ENCODE results near the gene MUSK.

The MUSK gene

DNA sequence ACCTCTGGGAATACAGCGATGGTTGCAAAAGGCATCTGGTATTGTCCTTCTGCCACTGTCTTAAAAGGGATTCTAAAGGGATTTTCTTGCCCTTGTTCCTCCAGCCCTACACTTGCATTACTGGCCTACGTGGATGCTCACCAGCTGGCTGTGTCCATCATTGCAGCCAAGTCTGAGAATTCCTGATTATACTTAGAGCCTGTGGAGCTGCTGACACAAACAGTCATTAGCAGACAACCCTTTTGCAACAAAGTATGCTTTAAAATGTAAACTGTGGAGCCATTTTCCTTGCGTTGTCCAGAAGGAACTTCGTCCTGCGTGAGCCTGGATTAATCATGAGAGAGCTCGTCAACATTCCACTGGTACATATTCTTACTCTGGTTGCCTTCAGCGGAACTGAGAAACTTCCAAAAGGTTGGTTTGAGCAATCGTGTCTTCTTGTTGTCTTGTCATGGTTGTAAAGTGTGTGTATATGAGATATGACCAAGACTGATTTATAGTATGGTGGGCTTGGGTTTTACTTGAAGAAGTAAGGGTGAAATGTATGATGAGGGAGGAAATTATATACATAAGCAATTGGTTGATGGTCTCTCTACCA is at the start of gene MUSK:
MUSK (plus strand) TSS at position 222 of the 598 bp plus-strand sequence; CDS start at position 336, 114 bp downstream.
- DNase-seq (ENCODE audit: low spot score) = no peak

DNA sequence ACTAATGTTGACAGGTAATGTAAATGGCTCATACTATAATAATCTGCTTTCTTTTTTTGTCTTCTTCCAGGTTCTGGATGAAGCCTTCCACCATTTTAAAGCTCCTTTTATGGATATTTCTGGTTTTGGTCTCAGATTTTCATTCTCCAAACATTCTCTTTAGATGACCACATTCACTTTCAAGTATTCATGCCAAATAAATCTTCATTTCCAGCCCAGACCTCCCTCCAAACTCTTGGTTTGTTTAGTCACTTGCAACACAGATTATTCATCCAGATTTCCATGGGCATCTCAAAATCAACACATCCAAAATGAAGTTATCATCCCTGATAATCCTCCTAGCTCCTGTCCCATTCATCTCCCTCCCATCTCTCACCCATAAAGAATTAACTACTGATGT is 48.8 kb upstream of the MUSK start:
- no peak for DNase-seq (ENCODE audit: low spot score)

DNA sequence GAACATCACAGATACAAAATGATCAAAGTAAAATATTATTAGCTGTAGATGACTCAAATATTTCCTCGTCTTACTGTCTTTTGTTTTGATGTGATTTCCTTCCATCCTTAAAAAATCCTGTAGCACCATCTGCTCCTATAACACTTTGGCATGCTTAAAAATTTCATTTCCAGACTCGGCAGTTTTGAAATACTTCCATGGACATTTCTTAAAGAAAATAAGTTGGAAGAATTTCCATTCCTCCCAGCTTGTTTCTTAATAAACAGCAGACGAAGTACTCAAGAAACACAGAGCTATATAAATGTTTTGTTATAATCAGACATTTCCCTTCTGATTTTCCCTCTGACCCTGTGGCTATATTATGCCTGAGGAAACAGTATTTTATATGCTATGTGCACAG is 47.9 kb upstream of the MUSK start:
- DNase-seq (ENCODE audit: low spot score) = no peak

DNA sequence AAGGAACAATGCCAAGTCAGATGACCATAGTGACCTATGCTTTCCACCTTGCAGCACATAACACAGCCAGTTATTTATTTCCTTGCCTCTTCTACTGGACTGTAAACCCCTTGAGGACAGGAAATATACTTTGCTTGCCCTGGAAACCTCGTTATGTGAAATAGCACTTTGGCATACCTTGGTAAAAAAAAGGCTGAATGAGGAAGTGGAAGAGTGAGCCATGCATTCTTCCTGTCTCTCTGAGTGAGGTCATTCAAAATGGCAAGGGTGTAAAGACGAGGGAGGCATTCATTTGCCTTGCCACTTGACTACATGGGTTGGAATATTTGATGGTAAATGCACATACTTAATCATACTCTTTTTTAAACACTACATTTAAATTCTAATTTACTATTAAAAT is 46.2 kb upstream of the MUSK start:
- no peak for DNase-seq (ENCODE audit: low spot score)

DNA sequence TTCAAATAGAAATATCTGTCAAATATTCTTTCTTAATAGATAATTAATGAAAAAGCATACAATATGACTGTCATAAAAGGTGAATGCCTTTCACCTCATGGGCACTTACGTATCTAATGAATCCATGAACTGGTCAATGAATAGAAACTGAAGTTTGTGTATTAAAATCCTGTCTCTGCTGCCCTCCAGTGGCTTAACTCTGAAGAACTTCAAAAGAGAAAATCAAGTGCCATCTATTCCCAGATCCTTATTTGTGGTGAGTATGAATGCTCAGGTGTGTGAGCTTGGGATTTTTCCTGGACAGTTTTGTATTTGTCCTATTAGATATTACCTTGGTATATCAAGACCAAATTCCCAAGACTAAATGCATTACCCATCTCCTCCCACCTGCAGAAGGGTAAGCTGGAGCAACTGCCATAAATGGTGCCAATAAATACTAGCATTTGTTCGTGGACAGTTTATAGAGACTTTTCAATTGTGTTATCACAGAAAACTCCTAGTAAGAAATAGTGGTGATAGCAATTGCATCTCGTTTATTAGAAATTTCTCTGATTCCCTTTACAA is 45.0 kb upstream of the MUSK start:
- DNase-seq (ENCODE audit: low spot score) = no peak

DNA sequence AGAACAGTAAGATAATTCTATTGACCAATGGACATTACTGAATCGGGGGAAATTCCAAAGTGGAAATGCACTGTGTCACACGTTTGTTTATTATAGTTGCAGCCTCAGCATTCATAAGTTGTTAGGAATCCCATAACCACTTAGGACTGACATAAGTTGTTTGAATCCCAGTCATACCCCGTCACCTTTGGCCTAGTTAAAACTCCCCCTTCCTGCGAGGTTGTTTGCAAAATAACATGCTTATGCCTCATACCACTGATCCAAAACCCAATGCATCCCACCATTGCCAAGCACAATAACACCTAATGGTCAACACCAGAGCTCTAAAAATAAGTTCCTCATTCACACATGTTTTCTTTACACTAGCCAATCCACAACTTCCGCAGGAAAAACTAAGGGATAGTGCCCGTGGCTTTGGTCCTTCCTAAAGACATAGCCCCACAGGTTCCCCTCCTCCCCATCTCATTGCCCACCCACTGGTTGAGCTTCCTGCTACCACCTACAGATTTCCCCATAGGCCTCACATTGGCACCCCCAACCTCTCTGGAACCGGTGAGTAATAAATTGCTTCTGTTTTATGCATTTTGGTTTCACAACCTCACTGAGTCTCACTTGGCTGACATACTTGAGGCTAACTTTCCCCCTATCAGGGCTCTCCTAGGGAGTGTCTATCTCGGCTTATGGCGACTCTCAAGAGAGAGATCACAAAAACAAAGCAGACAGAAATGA is 42.3 kb upstream of the MUSK start:
- DNase-seq (ENCODE audit: low spot score) = no peak

DNA sequence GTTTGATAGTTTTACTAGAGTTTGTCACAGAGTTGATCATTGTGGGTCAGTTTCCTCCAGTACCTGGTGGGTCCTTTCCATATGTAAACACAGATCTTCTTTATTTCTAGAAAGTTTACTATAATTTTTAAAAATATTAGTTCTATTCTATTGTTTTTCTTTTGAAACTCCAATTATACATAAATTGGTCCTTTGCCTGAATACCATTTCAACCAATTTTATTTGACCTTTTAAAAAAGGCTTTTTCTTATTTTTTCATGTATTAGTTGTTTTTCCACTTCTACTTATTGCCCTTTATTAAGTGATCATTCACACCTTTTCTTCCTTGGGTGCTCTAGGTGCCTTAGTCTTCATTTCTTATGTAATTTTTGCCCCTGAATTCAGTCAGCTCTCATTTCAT is 33.0 kb upstream of the MUSK start:
- no peak for DNase-seq (ENCODE audit: low spot score)

DNA sequence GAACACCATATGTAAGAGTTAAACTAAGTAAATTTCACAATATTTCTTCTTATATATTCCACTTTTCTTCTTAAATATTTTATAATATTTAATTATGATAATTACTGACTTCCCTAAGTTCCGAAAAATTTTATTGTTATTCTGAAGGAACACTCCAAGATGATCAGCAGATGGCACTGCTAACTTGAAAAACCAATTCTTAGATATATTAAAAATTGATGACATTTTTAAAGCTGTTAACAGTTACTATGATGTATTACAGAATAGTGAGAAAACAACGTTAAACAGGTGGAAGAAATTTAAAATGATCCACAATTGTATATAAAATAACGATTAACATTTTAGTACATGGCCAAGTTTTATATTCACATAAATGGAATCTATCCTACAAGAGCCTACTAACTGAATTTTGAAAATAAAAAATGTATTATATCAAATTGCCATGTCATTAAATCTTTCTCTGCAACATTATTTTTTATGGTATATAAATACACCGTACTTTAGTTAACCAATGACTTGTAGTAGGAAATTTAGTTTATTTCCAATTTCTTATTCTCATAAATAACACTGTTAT is 30.1 kb upstream of the MUSK start:
- no peak for DNase-seq (ENCODE audit: low spot score)

DNA sequence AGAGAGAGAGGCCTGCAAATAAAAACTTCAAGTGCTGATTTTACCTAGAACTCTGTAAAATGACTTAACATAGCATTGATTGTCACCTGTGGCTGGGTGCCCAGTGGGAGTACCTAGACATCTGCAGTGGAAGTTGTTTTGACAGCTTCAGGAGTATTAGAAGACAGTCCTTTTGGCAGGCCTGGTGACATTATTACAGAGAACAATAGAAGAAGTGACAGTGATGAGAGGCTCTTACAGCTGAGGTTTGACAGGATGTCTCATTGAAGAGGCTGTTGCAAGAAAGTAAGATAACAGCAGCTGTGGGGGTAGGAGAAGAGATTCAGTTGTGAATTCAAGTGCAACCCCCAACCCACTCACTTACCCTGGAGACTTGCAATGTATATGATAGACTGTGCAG is 27.9 kb upstream of the MUSK start:
- no peak for DNase-seq (ENCODE audit: low spot score)

DNA sequence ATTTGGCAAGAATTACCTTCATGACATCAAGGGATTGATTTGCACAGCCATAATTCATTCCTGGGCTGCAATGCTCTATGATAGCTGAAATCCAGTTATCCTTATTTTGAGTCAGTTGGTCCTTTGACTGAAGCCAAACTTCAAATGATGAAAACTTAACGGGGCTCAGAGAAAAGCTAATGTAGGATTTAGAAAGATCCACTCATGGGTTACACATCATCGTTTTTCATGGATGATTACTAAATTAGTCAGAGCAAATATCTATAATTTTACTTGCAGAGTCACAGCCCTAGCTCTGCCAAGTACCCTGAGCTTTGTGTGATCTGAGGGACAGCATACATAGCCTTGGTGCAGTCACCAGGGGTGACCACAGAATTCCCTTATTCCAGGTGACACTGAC is 27.3 kb upstream of the MUSK start:
- DNase-seq (ENCODE audit: low spot score) = no peak

DNA sequence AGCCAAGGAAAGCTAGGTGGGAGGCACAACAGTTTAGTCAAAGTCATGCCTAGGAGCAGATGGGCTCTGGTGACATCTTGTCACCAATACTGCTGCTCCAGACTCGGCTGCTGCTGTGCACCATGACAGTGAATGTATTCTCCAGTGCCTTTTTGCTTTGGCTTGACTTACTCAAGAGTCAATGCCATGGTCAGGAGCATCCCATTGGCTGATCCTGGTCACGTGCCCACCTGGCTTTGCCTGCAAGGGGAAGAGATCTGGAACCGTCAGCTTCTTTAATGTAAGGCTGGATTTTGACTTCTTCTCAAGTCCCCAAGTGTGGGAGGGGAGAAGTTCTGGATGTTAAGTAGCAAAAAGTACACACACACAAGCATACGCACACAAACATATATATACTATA is 19.9 kb upstream of the MUSK start:
- no peak for DNase-seq (ENCODE audit: low spot score)

DNA sequence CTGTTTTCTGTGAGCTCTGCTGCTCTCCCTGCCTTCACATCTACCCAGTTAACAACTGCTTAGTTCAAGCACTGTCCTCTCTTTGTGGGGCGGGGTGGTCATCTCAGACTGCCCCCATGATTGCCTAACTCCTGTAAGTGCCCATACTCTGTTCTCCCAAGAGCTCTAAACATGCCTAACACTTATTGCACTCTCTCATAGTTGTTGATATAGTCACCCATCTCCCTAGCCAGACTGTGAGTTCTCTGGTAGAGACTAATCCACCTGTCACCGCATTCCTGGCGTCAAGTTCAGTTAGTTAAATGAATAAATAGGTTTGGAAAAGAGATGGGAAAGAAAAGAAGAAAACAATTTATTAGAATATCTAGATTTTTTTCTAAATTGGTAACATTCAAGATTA is 18.3 kb upstream of the MUSK start:
- DNase-seq (ENCODE audit: low spot score) = no peak

DNA sequence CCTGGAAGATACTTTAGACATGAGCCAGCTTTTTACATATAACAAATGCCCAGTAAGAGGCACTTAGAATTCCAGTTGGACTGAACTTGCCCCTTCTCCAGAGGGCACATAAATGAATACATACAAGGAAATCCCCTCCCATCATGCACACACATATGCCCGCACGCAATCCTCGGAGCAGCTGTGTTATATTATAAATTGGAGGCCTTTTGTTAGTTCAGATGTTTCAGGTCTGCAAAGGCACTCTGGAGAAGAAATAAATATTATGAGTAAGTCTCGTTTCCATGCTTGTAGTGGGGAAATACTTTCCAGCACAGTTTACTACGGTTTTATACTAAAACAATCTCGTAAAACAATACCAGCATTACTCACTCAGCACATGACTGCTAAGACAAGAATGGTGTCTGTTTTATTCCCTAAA is 17.6 kb upstream of the MUSK start:
- no peak for DNase-seq (ENCODE audit: low spot score)

DNA sequence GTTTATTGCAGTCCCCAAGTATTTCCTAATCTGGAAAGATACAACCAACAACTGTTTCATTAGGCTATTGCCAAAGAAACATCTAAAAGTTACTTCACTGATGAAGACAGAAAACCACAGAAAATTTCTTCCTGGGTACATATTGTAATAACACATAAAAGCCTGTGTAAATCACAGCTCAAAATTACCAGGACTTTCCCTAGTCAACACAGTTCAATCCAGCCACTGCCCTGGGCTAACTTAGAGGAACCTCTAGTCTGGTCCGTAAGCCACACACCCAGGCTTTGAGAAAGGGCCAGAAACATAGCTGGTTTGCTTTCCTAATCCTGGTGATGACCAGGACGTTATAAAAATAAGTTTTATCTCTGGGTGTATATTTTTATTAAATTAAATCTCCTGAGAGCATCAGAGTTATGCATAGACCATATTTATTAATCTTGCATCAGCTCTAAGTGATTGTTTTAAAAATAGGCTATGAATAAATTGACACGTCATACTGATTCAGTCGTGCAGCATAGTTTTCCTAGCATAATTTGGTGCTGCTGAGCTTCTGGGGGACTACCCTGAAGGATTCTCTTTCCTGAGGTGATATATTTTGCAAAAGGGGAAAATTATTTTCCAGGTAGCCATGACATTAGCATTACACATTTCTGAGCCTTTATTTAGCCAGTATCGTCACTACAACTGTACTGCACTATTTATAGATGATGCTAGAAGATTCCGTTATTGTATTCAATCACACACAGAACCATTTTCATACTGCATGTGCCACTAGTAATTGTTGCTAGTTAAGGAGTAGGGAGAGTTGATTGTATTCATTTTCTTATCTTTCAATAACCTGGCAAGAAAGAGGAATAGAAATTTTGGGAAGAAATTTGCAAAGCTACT is 12.6 kb upstream of the MUSK start:
- no peak for DNase-seq (ENCODE audit: low spot score)

DNA sequence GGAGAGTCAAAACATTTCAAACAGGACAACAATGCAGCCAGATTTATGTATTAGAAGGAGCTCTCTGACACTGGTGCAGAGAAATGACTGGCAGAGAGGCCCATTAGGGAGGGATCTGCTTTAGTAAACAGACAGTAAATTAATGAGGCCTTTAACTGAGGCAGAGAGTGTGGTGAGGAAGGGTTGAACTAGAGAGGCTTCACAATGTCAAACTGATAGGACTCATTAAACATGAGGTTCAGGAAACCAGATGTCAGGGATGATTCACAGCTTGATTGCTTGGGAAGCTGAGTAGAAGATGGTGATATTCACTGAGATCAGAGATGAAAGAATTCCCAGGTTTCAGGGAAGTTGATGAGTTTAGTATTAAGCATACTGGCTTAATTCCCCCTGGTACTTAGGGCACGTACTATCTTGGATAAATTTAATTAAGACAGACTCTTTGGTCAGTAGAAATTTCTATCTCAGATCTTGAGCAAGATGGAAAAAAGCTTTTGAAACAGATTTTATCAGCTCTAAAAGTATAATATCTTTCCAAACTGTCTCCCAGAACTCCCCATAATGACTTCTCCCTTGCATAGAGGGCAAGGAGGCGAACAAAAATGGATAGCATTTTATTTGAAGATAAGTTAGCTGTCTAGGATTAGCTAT is 8.6 kb upstream of the MUSK start:
- no peak for DNase-seq (ENCODE audit: low spot score)

DNA sequence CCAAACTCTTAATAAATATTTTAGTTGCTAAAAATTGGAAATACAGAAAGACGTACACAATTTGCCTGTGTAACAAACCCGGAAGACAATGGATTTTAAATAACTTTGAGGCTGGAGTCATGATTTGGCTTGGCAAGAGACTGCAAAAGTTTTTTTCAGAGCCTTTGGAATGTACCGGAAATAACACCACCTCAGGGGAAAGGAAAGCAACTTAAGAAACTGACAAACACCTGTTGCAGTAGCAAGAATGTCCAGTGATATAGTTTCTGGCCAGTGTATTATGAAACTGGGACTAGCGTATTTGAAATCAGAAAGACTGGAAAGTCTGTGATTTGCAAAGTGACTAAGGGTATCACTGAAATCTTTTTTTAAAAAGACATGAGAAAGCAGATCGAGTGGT is 842 bp downstream of the MUSK start:
- no peak for DNase-seq (ENCODE audit: low spot score)

DNA sequence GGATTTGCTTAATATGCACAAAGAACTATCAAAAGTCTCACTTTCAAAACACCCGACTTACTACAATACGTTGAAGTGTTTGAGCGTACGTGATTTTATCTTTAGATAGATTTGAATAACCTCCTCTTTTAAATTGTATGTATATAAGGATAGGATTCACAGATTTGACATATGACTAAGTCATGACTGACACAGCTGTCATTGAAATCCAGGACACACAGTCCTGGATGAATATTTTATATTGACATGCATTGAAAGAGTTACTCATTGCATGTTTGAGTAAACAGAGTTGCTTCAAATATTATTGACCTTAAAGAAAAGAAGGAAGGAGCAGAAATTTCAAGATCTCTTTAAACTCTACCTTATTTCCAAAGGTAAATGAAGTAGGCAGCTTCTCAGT is 3.3 kb downstream of the MUSK start:
- no peak for DNase-seq (ENCODE audit: low spot score)

DNA sequence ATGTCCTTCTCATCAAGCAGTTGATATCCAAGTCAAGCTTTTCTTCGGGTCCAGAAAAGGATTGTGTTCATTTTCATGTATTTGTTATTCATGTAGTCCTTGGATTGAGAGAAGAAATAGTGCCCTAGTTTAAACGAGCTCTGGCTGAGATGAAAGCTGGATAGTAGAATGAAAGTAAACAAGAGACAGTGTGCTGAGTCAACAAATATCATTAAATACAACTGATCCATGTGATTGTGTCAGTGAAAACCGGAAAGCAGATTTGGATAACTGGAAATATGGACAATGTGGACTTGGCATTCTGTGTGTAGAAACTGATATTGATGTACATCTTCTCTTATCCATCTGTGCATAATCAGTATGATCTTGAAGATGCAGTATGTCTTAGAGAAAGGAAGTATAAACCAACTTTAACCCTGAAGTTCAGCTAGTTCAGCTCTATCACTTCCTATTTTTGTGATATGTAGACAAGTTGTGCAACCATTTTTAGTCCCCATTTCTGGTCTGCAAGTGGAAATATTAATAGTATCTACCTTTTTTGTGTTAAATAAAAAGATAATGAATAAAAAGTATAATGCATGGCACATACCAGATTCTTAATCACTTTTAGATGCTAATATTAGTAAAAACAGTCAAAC is 4.4 kb downstream of the MUSK start:
- DNase-seq (ENCODE audit: low spot score) = no peak

DNA sequence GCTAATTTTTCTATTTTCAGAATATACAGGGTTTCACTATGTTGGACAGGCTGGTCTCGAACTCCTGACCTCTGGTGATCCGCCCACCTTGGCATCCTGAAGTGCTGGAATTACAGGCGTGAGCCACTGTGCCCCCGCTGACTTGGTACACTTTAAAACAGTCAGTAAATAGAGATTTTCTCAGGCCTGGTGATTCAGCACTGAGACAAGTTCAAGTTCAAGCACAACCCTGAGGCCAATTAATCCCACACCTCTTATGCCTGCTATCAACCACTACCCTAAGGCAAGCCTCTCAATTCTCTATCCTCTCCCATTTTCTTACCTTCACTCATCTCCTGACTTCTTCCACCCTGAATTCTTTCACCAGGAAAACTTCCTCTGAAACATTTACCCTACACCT is 18.9 kb downstream of the MUSK start:
- no peak for DNase-seq (ENCODE audit: low spot score)

DNA sequence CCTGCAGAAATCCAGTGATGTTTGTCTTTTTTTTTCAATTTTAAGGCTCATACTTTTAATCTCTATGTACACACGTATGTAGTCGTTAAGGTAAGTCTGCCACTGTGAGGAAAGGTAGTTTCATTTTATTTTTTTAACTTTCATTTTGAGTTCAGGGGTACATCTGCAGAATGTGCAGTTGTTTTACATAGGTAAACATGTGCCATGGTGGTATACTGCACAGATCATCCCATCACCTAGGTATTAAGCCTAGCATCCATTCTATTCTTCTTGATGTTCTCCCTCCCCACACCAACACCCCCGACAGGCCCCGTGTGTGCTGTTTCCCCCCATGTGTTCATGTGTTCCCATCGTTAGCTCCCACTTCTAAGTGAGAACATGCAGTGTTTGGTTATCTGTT is 19.7 kb downstream of the MUSK start:
- DNase-seq (ENCODE audit: low spot score) = no peak

DNA sequence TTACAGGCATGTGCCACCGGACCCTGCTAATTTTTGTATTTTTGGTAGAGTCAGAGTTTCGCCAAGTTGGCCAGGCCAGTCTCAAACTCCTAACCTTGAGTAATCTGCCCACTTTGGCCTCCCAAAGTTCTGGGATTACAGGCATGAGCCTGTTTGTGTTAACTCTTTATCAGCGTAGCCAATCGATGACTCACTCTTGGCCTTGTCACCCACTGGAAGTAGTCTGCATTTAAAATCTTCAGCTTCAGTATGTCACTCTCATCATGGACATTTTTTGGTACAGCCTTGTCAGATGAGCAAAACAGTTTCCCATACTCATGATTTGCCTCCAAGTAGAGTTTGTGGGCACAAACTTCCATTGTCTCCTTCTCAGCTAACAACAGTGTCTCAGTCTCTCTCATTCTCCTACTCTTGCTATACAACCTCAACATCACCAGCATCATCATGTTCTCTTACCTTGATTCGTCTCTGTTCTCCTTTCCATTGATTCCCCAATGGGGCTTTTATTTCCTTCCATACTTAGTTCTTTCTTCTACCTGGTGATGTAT is 22.5 kb downstream of the MUSK start:
- DNase-seq (ENCODE audit: low spot score) = no peak
